ENCODE measurements around the gene CPNE6. TPM values are rescaled to one million over a fixed set of nuclear protein-coding genes. Genes with fewer than 3 reads are reported as not detected.

Gene CPNE6
- total and polyA plus RNA-seq, 2 of the 13 experiments (the other 11 are each of a cell fraction or from before 2014, with no cell fraction given) = not detected

GRCh38 chr14:24072881-24073877, 1.8 kb downstream of the CPNE6 start (continued):
- TF ChIP-seq SRY (CRISPR knock-in tag; IDR thresholded peaks at IDR 0.05) (no peak), NFKB2 (CRISPR knock-in tag; IDR thresholded peaks at IDR 0.05; ENCODE audit: borderline replicate concordance) (no peak), ZNF564 (CRISPR knock-in tag; IDR thresholded peaks at IDR 0.05) (no peak), TEAD2 (CRISPR knock-in tag; IDR thresholded peaks at IDR 0.05) (no peak), ZNF460 (CRISPR knock-in tag; IDR thresholded peaks at IDR 0.05; ENCODE audit: borderline replicate concordance) (no peak), ZSCAN25 (CRISPR knock-in tag; IDR thresholded peaks at IDR 0.05) (0 out of 2 replicates have a peak, but pooled peaks have one; percentile 30), NFIB (CRISPR knock-in tag; IDR thresholded peaks at IDR 0.05; ENCODE audit: borderline replicate concordance) (no peak), ZNF276 (CRISPR knock-in tag; IDR thresholded peaks at IDR 0.05; ENCODE audit: low read depth) (no peak), PBX3 (CRISPR knock-in tag; IDR thresholded peaks at IDR 0.05; ENCODE audit: borderline replicate concordance) (no peak), ZFX (CRISPR knock-in tag; IDR thresholded peaks at IDR 0.05; ENCODE audit: low read depth) (no peak), THYN1 (CRISPR knock-in tag; IDR thresholded peaks at IDR 0.05; ENCODE audit: borderline replicate concordance, low read depth) (no peak), JUND (CRISPR knock-in tag; IDR thresholded peaks at IDR 0.05) (no peak), PLSCR1 (CRISPR knock-in tag; IDR thresholded peaks at IDR 0.05; ENCODE audit: borderline replicate concordance) (no peak), ZNF292 (CRISPR knock-in tag; IDR thresholded peaks at IDR 0.05; ENCODE audit: borderline replicate concordance, low read depth) (no peak), USF2 (IDR thresholded peaks at IDR 0.05; ENCODE audit: low read depth, low read length) (no peak), USF2 (CRISPR knock-in tag; IDR thresholded peaks at IDR 0.05; ENCODE audit: borderline replicate concordance) (no peak), ZNF274 (CRISPR knock-in tag; IDR thresholded peaks at IDR 0.05) (peak; percentile 39; the same call in 1 of the 2 replicates), ETV6 (CRISPR knock-in tag; conservative IDR thresholded peaks at IDR 0.05) (no peak), ZNF672 (CRISPR knock-in tag; IDR thresholded peaks at IDR 0.05) (no peak), KDM5B (CRISPR knock-in tag; IDR thresholded peaks at IDR 0.05; ENCODE audit: borderline replicate concordance) (no peak)

Measured in HepG2 (cell line).